ENCODE results near the gene RXFP3. TPM values are rescaled to one million over a fixed set of nuclear protein-coding genes. Genes with fewer than 3 reads are reported as not detected.
"Not testable (repeated sequence)": the region's sequence is repeated elsewhere in the genome, so short reads cannot be mapped to it uniquely, and the experiment has no call there.

Gene RXFP3
- total RNA-seq, 1 donor from 2014 or later: not detected

DNA sequence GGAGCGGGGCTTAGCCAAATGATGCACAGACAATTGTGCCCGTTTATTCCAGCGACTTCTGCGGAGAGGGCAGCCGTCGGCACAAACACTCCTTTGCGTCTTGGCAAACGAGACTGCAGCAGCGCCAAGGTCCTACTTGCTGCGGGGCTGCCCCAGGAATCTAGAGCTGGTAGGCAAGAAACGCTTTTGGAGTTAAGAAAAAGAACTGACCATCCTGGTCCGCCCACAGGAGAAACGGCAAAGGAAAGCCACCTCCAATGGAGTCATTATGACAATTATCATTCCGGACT lies 2.3 kb downstream of the RXFP3 start:
- Mint-ChIP-seq H3K27me3 (ENCODE audit: insufficient read depth) (peaks cover 48% of the 10 kb centered on the region), H3K36me3 (ENCODE audit: low read depth) (no peaks in the 10 kb centered on the region), H3K4me3 (no peak overlapping the region), H3K9me3 (no peaks in the 10 kb centered on the region), H3K27ac (no peak overlapping the region), H3K4me1 (ENCODE audit: low read depth) (no peaks in the 10 kb centered on the region)
- intact Hi-C loops (cut with micrococcal nuclease): loop anchor here (10.0 kb wide), 1 partner anchor 114 kb away; no protein-coding TSS in a partner anchor
- no peak for DNase-seq (ENCODE audit: low spot score)

DNA sequence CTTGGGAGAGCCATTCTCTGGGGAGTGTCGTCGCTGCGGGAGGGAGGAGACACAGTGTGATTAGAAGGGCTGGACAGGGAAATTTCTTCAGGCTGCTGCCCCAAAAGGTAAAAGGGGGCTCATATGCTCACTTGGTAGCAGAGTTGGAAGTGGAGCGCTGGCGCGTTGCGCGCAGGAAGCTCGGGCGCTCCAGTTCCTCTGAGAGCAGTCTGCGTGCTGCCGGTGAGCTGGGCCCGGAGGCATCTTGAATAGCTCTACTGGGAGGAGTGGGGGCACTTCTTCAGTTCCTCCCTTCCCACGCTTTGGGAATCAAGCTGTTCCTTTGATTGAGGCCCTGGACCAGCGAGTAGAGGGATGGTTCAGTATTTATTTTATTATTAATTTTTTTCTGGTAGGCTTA lies 2.7 kb downstream of the RXFP3 start:
- Mint-ChIP-seq H3K36me3 (ENCODE audit: low read depth) (no peaks in the 10 kb centered on the region), H3K4me3 (no peak overlapping the region), H3K27me3 (ENCODE audit: insufficient read depth) (peaks cover 48% of the 10 kb centered on the region), H3K9me3 (no peaks in the 10 kb centered on the region), H3K4me1 (ENCODE audit: low read depth) (no peaks in the 10 kb centered on the region), H3K27ac (no peak overlapping the region)
- intact Hi-C loops (cut with micrococcal nuclease): loop anchor here (10.0 kb wide), 1 partner anchor 114 kb away; no protein-coding TSS in a partner anchor
- no peak for DNase-seq (ENCODE audit: low spot score)

DNA sequence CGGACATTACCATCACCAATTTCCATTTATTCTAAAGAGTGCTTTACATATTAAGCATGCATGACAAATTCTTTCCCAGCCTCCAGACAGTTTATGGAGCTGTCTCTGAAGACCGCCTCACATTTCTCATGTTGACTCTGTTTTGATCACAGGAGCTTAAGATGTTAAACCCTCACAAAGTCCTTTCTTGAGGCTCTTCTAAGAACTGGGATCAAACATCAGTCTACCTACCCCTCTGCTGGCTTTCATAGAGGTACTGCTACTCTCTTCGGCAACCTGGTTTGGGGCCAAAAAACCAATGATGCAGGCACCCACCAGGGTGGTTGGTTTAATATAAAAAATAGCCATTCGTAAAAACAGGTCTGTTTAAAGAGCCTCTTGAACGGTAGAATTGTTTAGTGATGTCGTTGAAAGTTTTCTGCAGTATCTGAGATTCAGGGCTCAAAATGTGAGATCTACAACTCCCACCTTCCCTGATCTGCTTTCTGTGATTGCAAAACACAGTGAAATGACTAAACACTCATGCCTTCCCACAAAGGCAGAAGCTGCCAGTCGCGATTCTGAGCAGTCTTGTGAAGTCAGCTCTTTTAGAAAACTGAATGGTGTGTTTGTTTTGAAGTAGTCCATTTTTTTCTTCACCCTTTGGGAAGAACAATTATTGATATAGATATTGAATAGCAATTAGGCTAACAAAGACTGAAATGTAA lies 3.5 kb downstream of the RXFP3 start:
- Mint-ChIP-seq H3K36me3 (ENCODE audit: low read depth) (no peaks in the 10 kb centered on the region), H3K9me3 (no peaks in the 10 kb centered on the region), H3K27me3 (ENCODE audit: insufficient read depth) (peaks cover 48% of the 10 kb centered on the region), H3K4me3 (no peak overlapping the region), H3K27ac (no peak overlapping the region), H3K4me1 (ENCODE audit: low read depth) (no peaks in the 10 kb centered on the region)
- DNase-seq (ENCODE audit: low spot score): no peak
- intact Hi-C loops (cut with micrococcal nuclease): loop anchor here (10.0 kb wide), 1 partner anchor 115 kb away; no protein-coding TSS in a partner anchor

DNA sequence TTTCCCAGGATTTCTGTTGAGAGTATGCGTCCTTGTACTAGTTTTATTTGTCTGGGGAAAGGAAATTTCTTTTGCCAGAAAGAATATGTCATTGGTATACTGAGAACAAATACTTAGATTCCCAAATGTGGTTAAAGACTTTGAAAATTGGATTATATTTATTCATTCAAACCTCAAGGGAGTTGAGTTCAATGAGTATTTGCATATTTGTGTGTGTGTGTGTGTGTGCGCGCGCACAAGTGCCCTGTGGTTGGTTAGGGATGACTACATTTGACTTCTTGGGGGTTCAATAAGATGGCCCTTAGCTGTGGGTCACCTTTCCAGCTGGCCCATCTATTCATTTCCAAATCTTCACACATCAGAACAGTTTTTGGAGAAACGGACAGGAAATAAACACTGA lies 4.9 kb downstream of the RXFP3 start:
- intact Hi-C loops (cut with micrococcal nuclease): no loop called here
- Mint-ChIP-seq H3K4me3 (no peak overlapping the region), H3K9me3 (no peaks in the 10 kb centered on the region), H3K36me3 (ENCODE audit: low read depth) (no peaks in the 10 kb centered on the region), H3K27ac (no peak overlapping the region), H3K27me3 (ENCODE audit: insufficient read depth) (peaks cover 43% of the 10 kb centered on the region), H3K4me1 (ENCODE audit: low read depth) (no peaks in the 10 kb centered on the region)
- no peak for DNase-seq (ENCODE audit: low spot score)

DNA sequence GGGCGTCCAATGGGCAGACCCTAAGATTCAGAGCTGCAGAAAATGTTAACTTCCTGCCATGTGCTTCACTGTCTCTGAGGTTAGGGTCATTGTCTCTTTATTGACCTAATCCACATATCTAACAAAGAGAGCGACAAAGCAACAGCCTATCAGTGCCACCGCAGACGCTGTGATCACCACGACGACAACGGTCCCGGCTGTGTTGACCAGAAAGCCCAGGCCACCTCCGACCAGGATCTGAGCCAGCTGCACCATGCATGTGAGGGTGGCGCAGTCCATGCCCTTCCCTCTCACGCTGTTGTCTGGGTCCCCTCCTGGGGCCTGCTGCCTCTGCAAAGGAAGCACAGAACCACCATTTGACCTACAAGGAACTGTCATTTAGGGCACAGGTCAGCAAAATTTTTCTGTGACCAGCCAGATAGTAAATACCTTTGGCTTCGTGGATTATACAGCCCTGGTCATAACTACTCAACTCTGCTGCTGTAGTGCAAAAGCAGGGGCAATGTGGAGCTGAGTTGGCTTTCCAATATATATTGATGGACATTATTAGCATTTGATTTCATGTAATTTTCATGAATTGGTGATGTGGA lies 8.5 kb downstream of the RXFP3 start:
- H3K27ac Mint-ChIP-seq: no peak overlapping the region
- H3K36me3 Mint-ChIP-seq (ENCODE audit: low read depth): no peaks in the 10 kb centered on the region
- H3K4me3 Mint-ChIP-seq: no peak overlapping the region
- no peak for DNase-seq (ENCODE audit: low spot score)
- H3K9me3 Mint-ChIP-seq: no peaks in the 10 kb centered on the region
- intact Hi-C loops (cut with micrococcal nuclease): no loop called here
- no peaks in the 10 kb centered on the region for H3K4me1 Mint-ChIP-seq (ENCODE audit: low read depth)
- peaks cover 23% of the 10 kb centered on the region for H3K27me3 Mint-ChIP-seq (ENCODE audit: insufficient read depth)

DNA sequence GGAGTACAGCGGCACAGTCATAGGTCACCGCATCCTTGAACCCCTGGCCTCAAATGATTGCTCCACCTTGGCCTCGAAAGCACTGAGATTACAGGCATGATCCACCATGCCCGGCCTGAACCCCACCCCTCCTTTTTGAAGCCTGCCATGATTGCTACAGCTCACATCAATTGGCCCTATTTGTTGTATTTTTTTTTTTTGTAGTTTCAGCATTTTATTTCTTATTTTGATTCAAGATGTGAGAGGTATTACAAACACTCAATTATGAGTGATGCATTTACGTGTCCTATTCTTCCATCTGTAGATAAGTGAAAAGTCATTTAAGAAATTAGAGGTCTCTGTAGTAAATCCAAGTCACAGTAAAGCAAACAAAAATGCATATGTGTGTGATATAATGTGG lies 16.0 kb downstream of the RXFP3 start:
- H3K27ac Mint-ChIP-seq; H3K4me3 Mint-ChIP-seq; DNase-seq (ENCODE audit: low spot score); H3K36me3 Mint-ChIP-seq (ENCODE audit: low read depth); H3K9me3 Mint-ChIP-seq; H3K4me1 Mint-ChIP-seq (ENCODE audit: low read depth); intact Hi-C loops (cut with micrococcal nuclease): not testable (repeated sequence)
- peaks cover 10% of the 10 kb centered on the region for H3K27me3 Mint-ChIP-seq (ENCODE audit: insufficient read depth)

DNA sequence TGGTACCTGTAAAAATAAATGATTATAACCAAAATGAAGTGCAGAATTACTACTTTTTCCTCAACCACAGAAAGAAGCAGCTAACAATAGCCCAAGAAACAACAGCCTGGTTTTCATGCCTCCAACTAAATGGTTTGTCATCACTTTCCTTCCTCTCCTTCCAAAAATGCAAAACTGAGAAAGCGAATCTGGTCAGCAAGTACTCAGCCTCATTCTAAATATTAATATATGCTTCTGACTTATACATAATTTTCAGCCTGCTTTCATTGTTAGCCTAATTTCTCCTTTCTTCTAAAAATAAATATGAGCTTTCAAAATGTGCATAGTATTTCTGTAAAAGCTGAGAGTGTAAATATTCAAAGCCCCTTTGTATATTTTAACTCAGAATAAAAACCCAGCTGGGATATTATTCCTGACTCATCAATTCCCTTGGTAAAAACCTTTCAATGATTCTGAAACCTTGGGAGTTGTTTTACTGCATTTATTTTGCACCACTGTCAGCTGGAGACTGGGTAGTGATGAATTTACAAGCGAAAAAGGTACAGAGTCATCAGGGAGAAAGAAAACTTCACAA lies 21.5 kb downstream of the RXFP3 start:
- Mint-ChIP-seq H3K27me3 (ENCODE audit: insufficient read depth) (peaks cover 13% of the 10 kb centered on the region), H3K36me3 (ENCODE audit: low read depth) (no peaks in the 10 kb centered on the region), H3K27ac (no peak overlapping the region), H3K4me3 (no peak overlapping the region), H3K4me1 (ENCODE audit: low read depth) (no peaks in the 10 kb centered on the region), H3K9me3 (no peaks in the 10 kb centered on the region)
- intact Hi-C loops (cut with micrococcal nuclease): no loop called here
- DNase-seq (ENCODE audit: low spot score): no peak

DNA sequence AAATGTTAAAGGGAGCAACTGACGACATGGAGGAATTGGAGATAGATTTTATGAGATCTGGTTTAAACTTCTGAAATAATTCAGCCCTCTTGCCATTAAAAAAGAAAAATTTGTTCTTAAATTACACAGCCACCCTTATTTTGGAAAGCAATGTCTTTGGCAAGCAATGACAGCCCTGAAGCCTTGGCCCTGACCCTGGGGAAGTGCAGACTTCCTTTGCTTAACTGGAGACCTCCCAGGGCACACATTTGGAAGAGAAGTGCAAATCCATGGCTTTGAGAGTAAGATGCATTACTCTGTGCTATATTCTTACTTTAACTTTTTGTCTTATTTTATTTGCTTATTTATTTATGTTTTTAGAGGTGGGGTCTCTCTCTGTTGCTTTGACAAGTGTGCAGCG lies 22.0 kb downstream of the RXFP3 start:
- Mint-ChIP-seq H3K4me3 (no peak overlapping the region), H3K9me3 (no peaks in the 10 kb centered on the region), H3K27ac (no peak overlapping the region), H3K36me3 (ENCODE audit: low read depth) (no peaks in the 10 kb centered on the region), H3K27me3 (ENCODE audit: insufficient read depth) (peaks cover 13% of the 10 kb centered on the region), H3K4me1 (ENCODE audit: low read depth) (no peaks in the 10 kb centered on the region)
- intact Hi-C loops (cut with micrococcal nuclease): no loop called here
- DNase-seq (ENCODE audit: low spot score): no peak

DNA sequence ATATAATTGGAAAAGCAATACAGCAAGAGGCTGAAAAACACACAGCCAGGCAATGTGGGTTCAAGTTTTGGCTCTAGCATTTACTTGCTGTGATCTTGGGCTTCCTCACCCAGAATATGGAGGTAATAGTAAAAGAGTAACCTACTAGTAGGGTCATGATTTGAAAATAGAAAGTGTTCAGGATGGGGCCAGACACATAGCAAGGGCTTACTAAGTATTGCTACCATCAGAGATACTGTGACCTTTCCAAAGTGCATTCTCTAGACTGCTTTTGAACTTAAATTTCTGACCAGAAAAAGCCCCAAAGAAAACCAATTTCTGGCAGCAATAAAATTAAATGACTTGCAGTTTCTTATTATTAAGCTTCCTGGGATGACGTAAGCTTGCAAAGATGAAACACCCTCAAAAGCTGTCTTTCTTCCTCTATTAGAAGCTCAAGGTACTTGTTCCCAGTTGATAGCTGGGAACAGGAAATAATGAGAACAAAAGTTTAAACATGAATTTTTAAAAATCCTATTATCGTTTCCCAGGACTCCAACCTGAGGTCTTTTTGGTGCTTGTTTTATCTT lies 28.0 kb downstream of the RXFP3 start:
- no peaks in the 10 kb centered on the region for H3K9me3 Mint-ChIP-seq
- no peak overlapping the region for H3K4me3 Mint-ChIP-seq
- intact Hi-C loops (cut with micrococcal nuclease): no loop called here
- no peaks in the 10 kb centered on the region for H3K36me3 Mint-ChIP-seq (ENCODE audit: low read depth)
- DNase-seq (ENCODE audit: low spot score): no peak
- peaks cover 13% of the 10 kb centered on the region for H3K4me1 Mint-ChIP-seq (ENCODE audit: low read depth)
- no peak overlapping the region for H3K27ac Mint-ChIP-seq
- H3K27me3 Mint-ChIP-seq (ENCODE audit: insufficient read depth): no peaks in the 10 kb centered on the region

DNA sequence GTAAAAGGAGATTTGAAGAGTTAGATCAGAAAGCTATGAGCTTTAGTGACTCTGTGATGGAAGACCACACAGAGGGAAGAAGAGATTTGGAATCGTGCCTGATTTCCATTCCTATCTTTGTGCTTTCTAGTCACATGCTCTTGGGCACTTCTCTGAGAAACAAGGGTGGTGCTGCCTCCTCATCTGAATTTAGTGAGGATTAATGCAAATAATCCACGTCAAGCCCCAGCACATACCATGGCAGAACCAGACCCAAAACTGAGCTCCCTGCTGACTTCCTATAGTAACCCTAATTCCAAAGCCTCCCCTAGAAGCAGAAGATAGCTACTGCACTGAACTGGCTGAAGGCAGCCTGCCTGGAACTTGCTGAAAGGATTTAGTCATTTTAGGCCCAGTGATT lies 30.6 kb downstream of the RXFP3 start:
- Mint-ChIP-seq H3K4me3 (no peak overlapping the region), H3K4me1 (ENCODE audit: low read depth) (peaks cover 13% of the 10 kb centered on the region), H3K9me3 (no peaks in the 10 kb centered on the region), H3K27me3 (ENCODE audit: insufficient read depth) (no peaks in the 10 kb centered on the region), H3K36me3 (ENCODE audit: low read depth) (no peaks in the 10 kb centered on the region), H3K27ac (no peak overlapping the region)
- intact Hi-C loops (cut with micrococcal nuclease): no loop called here
- no peak for DNase-seq (ENCODE audit: low spot score)

DNA sequence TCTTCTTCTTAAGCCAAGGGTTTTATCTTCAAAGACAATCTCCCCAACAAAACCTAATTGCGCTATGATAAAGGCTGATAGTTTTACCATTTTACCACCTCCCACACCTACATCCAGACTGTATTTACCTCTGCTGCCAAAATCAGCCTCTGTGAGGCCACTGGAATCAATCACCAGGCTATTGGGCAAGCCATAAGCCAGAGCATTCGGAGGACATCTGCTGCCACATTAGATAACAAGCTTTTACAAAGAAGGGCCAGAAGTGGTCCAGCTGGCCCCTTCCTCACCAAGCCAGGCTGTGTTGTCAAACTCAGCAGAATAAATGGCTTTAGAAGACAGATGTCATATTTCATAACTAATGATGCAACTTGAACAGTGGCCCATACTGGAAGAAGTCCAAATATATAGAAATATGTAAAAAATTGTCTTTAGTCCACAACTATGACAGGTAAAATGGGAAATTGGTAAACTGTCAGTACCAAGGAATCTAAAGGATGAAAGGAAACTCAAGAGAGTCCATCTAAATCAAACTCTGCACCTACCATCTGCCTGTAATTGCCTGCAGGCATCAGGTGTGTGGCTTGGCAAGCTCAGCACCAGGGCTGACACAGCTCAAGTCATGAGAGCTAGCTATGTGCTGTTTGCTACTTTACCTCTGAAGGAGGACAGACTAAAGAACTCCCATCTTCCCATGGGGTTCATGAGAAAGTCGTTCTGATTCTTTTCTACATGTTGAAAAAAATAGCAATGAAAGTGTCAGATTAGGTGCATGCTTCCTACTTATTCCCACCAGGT lies 32.2 kb downstream of the RXFP3 start:
- Mint-ChIP-seq H3K9me3 (no peaks in the 10 kb centered on the region), H3K4me1 (ENCODE audit: low read depth) (peaks cover 15% of the 10 kb centered on the region), H3K4me3 (no peak overlapping the region), H3K27ac (no peak overlapping the region), H3K27me3 (ENCODE audit: insufficient read depth) (no peaks in the 10 kb centered on the region), H3K36me3 (ENCODE audit: low read depth) (peaks cover under 1% of the 10 kb centered on the region)
- no peak for DNase-seq (ENCODE audit: low spot score)
- intact Hi-C loops (cut with micrococcal nuclease): no loop called here

DNA sequence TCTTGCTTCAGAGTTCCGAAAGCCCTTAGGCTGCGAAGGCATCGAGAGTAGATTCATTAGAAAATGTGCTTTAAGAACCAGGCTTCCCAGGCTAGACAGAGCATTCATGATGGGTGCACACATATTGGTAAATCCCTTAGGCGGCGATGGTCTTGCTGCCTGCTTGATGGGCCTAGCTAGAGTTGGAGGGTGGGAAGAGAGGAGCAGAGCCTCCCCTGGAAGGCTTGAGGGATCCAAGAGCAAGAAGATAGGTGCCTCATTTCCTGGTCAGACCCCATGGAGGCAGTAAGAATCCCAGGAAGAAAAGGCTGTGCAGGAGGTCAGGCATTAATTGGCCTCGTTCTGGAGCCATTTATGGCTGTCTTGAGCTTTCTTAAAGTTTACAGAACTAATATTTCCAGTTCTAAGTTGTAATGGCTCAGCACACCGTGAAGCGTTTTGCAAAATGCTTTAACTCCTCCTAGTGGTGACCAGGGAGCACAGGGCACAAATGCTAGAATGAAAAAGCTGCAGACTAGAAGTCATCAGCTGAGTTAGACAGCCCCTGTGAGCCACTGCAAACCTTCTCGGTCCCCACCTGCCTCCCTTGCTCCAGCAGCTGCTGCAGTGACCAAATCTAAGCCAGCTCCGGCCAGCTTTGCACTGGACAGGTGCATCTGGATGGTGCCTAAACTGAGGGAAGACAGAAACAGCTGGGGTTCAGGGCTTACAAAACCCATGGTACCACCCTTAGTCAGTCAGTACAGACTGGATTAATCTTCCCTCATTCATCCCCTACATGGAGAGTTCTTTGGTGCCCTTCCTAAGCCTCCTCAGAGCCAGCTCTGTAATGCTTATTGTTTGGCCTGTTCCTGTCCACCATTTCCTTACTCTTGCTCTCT lies 33.6 kb downstream of the RXFP3 start:
- DNase-seq (ENCODE audit: low spot score): no peak
- intact Hi-C loops (cut with micrococcal nuclease): loop anchor here (1.0 kb wide), 1 partner anchor 534 kb away; no protein-coding TSS in a partner anchor
- Mint-ChIP-seq H3K4me1 (ENCODE audit: low read depth) (peaks cover 18% of the 10 kb centered on the region), H3K27me3 (ENCODE audit: insufficient read depth) (no peaks in the 10 kb centered on the region), H3K36me3 (ENCODE audit: low read depth) (peaks cover 2% of the 10 kb centered on the region), H3K4me3 (no peak overlapping the region), H3K27ac (no peak overlapping the region), H3K9me3 (no peaks in the 10 kb centered on the region)

All from activated T-helper 1 cell treated with anti-CD3 and anti-CD28 coated beads, Interleukin-12 subunit alpha, Interleukin-12 subunit beta, Interleukin-2, Interleukin-4 antibody, amounts not matched to agents 30 ng/mL and 10 ng/mL and 1 ng/mL, durations not matched to agents 14 hours and 24 hours and 36 hours (primary cell).